Measurements from ENCODE around the gene CBX6. TPM values are rescaled to one million over a fixed set of nuclear protein-coding genes. Genes with fewer than 3 reads are reported as not detected.

Gene CBX6
- total and polyA plus RNA-seq, 10 of the 15 experiments (the other 5 are each of a cell fraction or from before 2014, with no cell fraction given): 3.6 to 142 (median 37.4) TPM

GRCh38 chr22:38866024-38866398 lies 6.0 kb downstream of the CBX6 start (continued):
- TF ChIP-seq PRDM15 (CRISPR knock-in tag; IDR thresholded peaks at IDR 0.05) (no peak), RCOR1 (conservative IDR thresholded peaks at IDR 0.05; ENCODE audit: low read depth, low read length) (no peak)

GRCh38 chr22:38865201-38866023 lies 6.6 kb downstream of the CBX6 start:
- H2AFZ ChIP-seq (ENCODE audit: control insufficient read depth, low read depth, low read length): no peak overlapping the region
- peaks cover 16% of the 10 kb centered on the region for H3K79me2 ChIP-seq (ENCODE audit: control insufficient read depth, insufficient read depth, low read length)
- no peak overlapping the region for H3K9ac ChIP-seq (ENCODE audit: control insufficient read depth, insufficient read depth, low read length)
- POLR2A ChIA-PET: no interaction called here
- H4K20me1 ChIP-seq (ENCODE audit: control insufficient read depth, insufficient read depth): peaks cover 7% of the 10 kb centered on the region; the same call in 1 of the 2 replicates
- RAD21 ChIA-PET (ENCODE audit: unreplicated experiment): no interaction called here
- H3K4me3 ChIP-seq: no peak overlapping the region
- in situ Hi-C loops (cut with MboI): no loop called here
- DNase-seq (ENCODE audit: low read depth, low spot score) (no peak), FAIRE-seq (no peak), ATAC-seq (no peak)
- 87% methylated on average over 20 of the region's 20 CpGs for WGBS (ENCODE audit: insufficient coverage, insufficient replicate concordance, low lambda C conversion rate, missing lambda C conversion rate)
- H3K36me3 ChIP-seq (ENCODE audit: control insufficient read depth in 2 of 2, insufficient read depth in 2 of 2, low read length in 1 of 2): peaks cover 21% of the 10 kb centered on the region in 2 experiments
- intact Hi-C loops (cut with micrococcal nuclease; ENCODE audit: unreplicated experiment): no loop called here
- TF ChIP-seq ATF7 (IDR thresholded peaks at IDR 0.05; ENCODE audit: low read depth) (no peak), POLR2A (IDR thresholded peaks at IDR 0.05; ENCODE audit: low read depth, low read length) (peak; percentile 31; the same call in 1 of the 2 replicates)
- H3K9me3 ChIP-seq (replicated peaks; ENCODE audit: control insufficient read depth, insufficient read depth, low read length): no peaks in the 10 kb centered on the region
- H3K27ac ChIP-seq (ENCODE audit: control insufficient read depth, insufficient read depth): no peak overlapping the region
- no peaks in the 10 kb centered on the region for H3K27me3 ChIP-seq (replicated peaks in 1 of 2; ENCODE audit: control insufficient read depth in 2 of 2, insufficient read depth in 2 of 2, low read length in 1 of 2)
- H3K4me1 ChIP-seq (ENCODE audit: control insufficient read depth, insufficient read depth, low read length): peaks cover 13% of the 10 kb centered on the region
- H3K4me2 ChIP-seq (ENCODE audit: control insufficient read depth, insufficient read depth): no peak overlapping the region
- SMC1A ChIA-PET (ENCODE audit: uncharacterized antibody, unreplicated experiment): interaction anchor here (0.9 kb wide), 1 partner anchor 289 kb away, joined by 3 read pairs; no protein-coding TSS in a partner anchor
- CTCF ChIA-PET: no interaction called here
- BruUV-seq (replicated peaks): no TSS peak
